Nephron (organoid): Measurements from ENCODE around the gene MAPK10.
A peak's percentile ranks its signal among the peaks of the same experiment; 100 is the strongest.
"Not testable (repeated sequence)": the region's sequence is repeated elsewhere in the genome, so short reads cannot be mapped to it uniquely, and the experiment has no call there.

Experiments
- H3K27ac Mint-ChIP-seq, 3 experiments: 2 replicates each; pipeline ENCODE4 v1.8.0; 2020; ENCODE audit warnings: mixed read lengths in 3 of 3, mild to moderate bottlenecking in 2 of 3, moderate library complexity in 1 of 3
- H3K27me3 Mint-ChIP-seq: 2 replicates; pipeline ENCODE4 v1.8.0; 2021; ENCODE audit warnings: low read depth, mild to moderate bottlenecking, moderate library complexity, mixed read lengths
- H3K36me3 Mint-ChIP-seq: 2 replicates; pipeline ENCODE4 v1.8.0; 2020; ENCODE audit warnings: low read depth, mixed read lengths
- H3K4me1 Mint-ChIP-seq: 2 replicates; pipeline ENCODE4 v1.8.0; 2020; ENCODE audit warnings: mixed read lengths
- H3K4me3 Mint-ChIP-seq, 3 experiments: 2 replicates each; pipeline ENCODE4 v1.8.0; 2020; ENCODE audit warnings: mild to moderate bottlenecking in 3 of 3, mixed read lengths in 3 of 3, moderate library complexity in 2 of 3
- H3K9me3 Mint-ChIP-seq: 2 replicates; pipeline ENCODE4 v1.8.0; 2020; ENCODE audit warnings: mixed read lengths
- TF ChIP-seq, protein P1 (sequence below), 3 experiments: fragments of 200-600 bp; sonication (generic); IDR thresholded peaks; one replicate each; pipeline ENCODE4 v1.5.0; 2021; ENCODE audit warnings: antibody characterized with exemption in 3 of 3; ENCODE audit not compliant: unreplicated experiment in 3 of 3

The MAPK10 gene

DNA sequence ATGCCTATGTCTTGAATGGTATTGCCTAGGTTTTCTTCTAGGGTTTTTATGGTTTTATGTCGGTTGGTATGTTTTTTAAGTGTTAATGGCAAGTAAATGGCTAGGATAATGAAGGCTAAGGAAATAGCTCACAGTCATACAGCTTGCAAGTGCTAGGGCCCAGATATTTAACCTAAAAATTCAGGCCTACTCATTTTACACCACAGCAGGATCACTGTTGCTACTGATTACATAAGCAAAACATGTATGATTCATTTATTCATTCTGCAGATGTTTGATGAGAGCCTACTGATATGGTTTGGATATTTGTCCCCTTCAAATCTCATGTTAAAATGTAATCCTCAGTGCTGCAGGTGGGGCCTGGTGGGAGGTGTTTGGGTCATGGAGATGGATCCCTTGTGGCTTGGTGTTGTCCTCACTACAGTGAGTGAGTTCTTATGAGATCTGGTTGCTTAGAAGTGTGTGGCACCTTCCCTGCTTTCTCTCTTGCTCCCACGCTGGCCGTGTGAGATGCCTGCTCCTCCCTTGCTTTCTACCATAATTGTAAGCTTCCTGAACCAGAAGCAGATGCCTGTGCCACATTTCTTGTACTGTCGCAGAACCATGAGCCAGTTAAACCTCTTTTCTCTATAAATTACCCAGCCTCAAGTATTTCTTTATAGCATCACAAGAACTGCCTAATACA is 175.5 kb downstream of the MAPK10 start:
- no peaks in the 10 kb centered on the region for H3K27me3 Mint-ChIP-seq
- peaks cover 31% of the 10 kb centered on the region for H3K36me3 Mint-ChIP-seq
- H3K27ac Mint-ChIP-seq = peak overlapping the region; percentile 5 to 77 (median 30)
- peaks cover 9% of the 10 kb centered on the region for H3K4me1 Mint-ChIP-seq
- TF ChIP-seq, protein P1, sequence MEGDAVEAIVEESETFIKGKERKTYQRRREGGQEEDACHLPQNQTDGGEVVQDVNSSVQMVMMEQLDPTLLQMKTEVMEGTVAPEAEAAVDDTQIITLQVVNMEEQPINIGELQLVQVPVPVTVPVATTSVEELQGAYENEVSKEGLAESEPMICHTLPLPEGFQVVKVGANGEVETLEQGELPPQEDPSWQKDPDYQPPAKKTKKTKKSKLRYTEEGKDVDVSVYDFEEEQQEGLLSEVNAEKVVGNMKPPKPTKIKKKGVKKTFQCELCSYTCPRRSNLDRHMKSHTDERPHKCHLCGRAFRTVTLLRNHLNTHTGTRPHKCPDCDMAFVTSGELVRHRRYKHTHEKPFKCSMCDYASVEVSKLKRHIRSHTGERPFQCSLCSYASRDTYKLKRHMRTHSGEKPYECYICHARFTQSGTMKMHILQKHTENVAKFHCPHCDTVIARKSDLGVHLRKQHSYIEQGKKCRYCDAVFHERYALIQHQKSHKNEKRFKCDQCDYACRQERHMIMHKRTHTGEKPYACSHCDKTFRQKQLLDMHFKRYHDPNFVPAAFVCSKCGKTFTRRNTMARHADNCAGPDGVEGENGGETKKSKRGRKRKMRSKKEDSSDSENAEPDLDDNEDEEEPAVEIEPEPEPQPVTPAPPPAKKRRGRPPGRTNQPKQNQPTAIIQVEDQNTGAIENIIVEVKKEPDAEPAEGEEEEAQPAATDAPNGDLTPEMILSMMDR (IDR thresholded peaks at IDR 0.05; ENCODE audit: unreplicated experiment in 3 of 3) = no peak
- H3K4me3 Mint-ChIP-seq = no peak overlapping the region
- H3K9me3 Mint-ChIP-seq = peaks cover 28% of the 10 kb centered on the region

DNA sequence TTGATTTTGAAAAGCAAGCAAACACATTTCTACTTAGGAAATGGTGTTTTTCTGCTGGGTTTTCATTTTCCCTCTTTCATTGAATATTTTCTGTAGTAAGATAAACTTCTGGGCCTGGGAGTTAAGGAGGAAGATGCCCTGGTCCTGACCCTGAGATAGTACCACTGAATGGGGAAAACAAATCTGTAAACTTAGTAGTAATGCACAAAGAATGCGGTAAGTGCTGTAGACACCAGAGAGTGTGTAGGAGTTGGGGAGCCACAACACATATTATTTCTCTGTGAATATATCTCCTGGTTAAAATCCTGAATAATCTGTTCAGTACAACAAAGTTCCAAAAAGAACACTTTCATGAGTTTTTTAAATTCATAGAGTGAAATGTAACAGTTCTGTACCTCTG is 178.3 kb downstream of the MAPK10 start:
- Mint-ChIP-seq H3K9me3 (peaks cover 23% of the 10 kb centered on the region), H3K4me3 (no peak overlapping the region), H3K27ac (peak overlapping the region in 2 of 3 experiments; percentile 47 to 49), H3K27me3 (no peaks in the 10 kb centered on the region), H3K4me1 (peaks cover 9% of the 10 kb centered on the region), H3K36me3 (peaks cover 29% of the 10 kb centered on the region)
- TF ChIP-seq, protein P1 (IDR thresholded peaks at IDR 0.05; ENCODE audit: unreplicated experiment in 3 of 3) = no peak

DNA sequence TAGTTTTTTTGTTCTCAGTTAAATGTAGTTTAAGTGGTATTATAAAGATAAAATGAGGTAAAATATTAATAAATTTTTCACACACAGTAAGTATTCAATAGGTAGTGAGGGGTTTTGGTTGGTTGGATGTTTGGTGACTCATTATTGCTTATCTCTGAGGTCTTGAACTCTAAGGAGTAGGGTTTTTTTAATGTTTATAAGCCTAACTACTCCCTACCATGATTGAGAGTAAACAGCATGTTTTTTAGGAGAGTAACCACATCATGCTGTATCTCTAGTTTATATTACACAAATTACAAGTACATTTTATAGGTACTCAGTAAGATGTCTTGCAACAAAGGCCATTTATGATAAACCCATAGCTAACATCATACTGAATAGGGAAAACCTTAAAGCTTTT is 181.6 kb downstream of the MAPK10 start:
- Mint-ChIP-seq H3K4me1 (no peaks in the 10 kb centered on the region), H3K4me3 (no peak overlapping the region), H3K27me3 (no peaks in the 10 kb centered on the region), H3K27ac (no peak overlapping the region), H3K36me3 (peaks cover 29% of the 10 kb centered on the region), H3K9me3 (peaks cover 21% of the 10 kb centered on the region)
- TF ChIP-seq, protein P1 (IDR thresholded peaks at IDR 0.05; ENCODE audit: unreplicated experiment in 3 of 3) = no peak

DNA sequence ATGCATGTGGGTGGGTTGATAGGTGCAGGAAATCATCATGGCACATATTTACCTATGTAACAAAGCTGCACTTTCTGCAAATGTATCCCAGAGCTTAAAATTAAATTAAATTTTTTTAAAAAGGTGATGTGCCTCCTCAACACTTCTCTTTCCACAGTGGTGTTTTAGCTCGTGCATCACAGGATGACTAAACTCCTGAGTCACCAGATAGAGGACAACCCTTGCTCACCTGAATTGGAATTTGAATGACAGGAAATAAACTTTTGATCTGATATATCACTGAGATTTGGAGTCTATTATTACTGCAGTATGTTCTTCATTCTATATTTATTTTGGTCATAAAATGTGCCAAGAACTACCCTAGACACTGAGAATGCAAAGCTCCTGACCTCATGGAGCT is 185.3 kb downstream of the MAPK10 start:
- Mint-ChIP-seq H3K27me3 (no peaks in the 10 kb centered on the region), H3K9me3 (peaks cover 16% of the 10 kb centered on the region), H3K27ac (no peak overlapping the region)

DNA sequence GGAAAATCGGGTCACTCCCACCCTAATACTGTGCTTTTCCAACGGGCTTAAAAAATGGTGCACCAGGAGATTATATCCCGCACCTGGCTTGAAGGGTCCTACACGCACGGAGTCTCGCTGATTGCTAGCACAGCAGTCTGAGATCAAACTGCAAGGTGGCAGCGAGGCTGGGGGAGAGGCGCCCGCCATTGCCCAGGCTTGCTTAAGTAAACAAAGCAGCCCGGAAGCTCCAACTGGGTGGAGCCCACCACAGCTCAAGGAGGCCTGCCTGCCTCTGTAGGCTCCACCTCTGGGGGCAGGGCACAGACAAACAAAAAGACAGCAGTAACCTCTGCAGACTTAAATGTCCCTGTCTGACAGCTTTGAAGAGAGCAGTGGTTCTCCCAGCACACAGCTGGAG is 191.5 kb downstream of the MAPK10 start:
- H3K36me3 Mint-ChIP-seq = peaks cover 15% of the 10 kb centered on the region
- not testable (repeated sequence) for H3K27ac Mint-ChIP-seq, H3K4me1 Mint-ChIP-seq, H3K27me3 Mint-ChIP-seq, H3K4me3 Mint-ChIP-seq
- H3K9me3 Mint-ChIP-seq = peaks cover 29% of the 10 kb centered on the region

More for the DNA sequence above, 185.3 kb downstream of the MAPK10 start:
- no peak overlapping the region for H3K4me3 Mint-ChIP-seq
- TF ChIP-seq, protein P1 (IDR thresholded peaks at IDR 0.05; ENCODE audit: unreplicated experiment in 3 of 3) = no peak
- H3K4me1 Mint-ChIP-seq = no peaks in the 10 kb centered on the region
- H3K36me3 Mint-ChIP-seq = peaks cover 22% of the 10 kb centered on the region

DNA sequence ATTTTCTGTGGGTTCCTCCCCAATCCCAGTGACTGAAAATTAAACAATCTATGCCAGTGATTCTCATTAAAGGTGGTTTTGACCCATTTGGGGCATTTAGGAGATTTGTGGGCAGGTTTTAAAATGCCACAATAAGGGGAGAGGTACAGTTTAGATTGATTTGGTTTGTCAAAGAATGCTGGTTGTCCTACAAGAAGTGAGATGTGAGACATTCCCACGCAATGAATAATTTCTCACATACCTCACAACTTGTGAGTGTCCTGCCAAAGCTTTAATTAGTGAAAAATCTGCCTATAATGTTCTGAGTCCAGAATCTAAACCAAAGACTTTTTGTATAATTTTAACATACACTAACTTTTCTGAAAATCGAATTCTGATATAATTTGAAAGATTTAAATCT is 199.4 kb downstream of the MAPK10 start:
- Mint-ChIP-seq H3K27ac (no peak overlapping the region), H3K4me3 (no peak overlapping the region), H3K36me3 (no peaks in the 10 kb centered on the region)

More for the DNA sequence above, 199.4 kb downstream of the MAPK10 start:
- Mint-ChIP-seq H3K4me1 (no peaks in the 10 kb centered on the region), H3K9me3 (no peaks in the 10 kb centered on the region), H3K27me3 (no peaks in the 10 kb centered on the region)
- TF ChIP-seq, protein P1 (IDR thresholded peaks at IDR 0.05; ENCODE audit: unreplicated experiment in 3 of 3) = no peak
